DMS114 treated with DMSO at 0.1 percent for 48 hours (cell line): ENCODE measurements around the gene SYNDIG1.

Source experiments
- DNase-seq: peaks from one replicate; lab custom pipeline; 2025; ENCODE audit not compliant: unreplicated experiment; lab: John Stamatoyannopoulos, UW

The SYNDIG1 gene

GRCh38 chr20:24672181-24672880 lies 202.9 kb downstream of the SYNDIG1 start:
- DNase-seq: no peak

GRCh38 chr20:24672886-24673677 lies 203.7 kb downstream of the SYNDIG1 start:
- no peak for DNase-seq

- no peak for DNase-seq
These were observed 204.5 kb downstream of the SYNDIG1 start for GRCh38 chr20:24673678-24674570.

DNA sequence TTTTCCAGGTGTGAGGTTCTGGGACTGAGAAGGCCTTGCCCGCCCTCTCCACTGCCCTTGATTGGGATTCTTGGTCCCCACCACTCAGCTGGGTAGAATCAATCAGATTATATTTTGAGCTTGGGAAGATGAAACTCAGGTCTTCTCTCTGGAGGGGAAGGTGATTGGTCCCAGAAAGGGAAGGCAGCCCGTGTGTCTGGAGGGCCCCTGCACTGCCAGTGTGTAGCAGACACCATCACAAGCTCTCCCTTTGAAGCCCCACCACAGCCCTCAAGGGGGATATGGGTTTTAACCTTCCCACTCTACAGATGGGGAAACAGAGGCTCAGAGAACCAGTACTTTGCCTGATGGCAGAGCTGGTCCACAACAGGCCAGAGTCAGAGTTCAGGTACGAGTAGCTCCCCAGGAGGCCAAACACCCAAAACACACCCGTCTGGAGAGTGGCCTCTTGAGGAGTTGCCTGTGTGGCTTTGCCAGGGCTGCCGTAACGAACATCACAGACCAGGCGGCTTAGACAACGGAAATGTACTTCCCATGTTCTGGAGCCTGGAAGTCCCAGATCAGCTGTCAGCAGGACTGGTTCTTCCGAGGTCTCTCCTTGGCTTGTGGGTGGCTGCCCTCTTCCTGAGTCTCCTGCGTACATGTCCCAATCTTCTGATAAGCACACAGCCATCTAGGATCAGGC lies 205.6 kb downstream of the SYNDIG1 start:
- no peak for DNase-seq

GRCh38 chr20:24675651-24676352 lies 206.4 kb downstream of the SYNDIG1 start:
- DNase-seq: no peak

DNA sequence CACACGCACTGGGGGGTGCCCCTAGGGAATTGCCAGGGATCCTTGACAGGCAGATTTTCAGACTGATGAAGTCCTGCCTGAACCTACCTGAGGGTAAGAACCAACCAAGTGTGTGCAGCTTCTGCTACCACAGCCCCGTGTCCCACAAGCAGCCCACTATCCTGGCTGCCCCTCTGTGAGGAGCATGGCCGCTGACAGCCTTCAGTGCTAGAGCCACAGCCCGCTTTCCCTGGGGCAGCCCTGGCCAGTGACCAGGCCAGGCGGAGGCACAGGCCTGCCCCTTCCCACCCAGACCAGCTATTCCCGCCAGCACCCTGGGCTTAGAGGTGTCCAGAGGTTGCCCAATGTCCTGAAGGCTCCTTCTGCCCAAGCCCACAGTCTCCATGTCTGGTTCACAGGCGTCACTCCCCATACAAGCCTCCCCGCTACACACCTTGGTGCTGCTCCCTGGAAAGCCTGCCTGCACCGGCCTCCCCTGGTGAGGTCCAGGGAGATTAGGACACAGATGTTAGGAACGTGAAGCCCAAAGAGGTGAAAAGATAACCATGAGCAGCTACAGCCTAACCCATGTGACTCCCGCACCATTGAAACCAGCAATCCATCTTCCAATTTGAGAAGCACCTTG lies 207.0 kb downstream of the SYNDIG1 start:
- DNase-seq: no peak

GRCh38 chr20:24676978-24677370 lies 207.5 kb downstream of the SYNDIG1 start:
- no peak for DNase-seq

- no peak for DNase-seq
These were observed 208.3 kb downstream of the SYNDIG1 start for GRCh38 chr20:24677626-24678315.

DNA sequence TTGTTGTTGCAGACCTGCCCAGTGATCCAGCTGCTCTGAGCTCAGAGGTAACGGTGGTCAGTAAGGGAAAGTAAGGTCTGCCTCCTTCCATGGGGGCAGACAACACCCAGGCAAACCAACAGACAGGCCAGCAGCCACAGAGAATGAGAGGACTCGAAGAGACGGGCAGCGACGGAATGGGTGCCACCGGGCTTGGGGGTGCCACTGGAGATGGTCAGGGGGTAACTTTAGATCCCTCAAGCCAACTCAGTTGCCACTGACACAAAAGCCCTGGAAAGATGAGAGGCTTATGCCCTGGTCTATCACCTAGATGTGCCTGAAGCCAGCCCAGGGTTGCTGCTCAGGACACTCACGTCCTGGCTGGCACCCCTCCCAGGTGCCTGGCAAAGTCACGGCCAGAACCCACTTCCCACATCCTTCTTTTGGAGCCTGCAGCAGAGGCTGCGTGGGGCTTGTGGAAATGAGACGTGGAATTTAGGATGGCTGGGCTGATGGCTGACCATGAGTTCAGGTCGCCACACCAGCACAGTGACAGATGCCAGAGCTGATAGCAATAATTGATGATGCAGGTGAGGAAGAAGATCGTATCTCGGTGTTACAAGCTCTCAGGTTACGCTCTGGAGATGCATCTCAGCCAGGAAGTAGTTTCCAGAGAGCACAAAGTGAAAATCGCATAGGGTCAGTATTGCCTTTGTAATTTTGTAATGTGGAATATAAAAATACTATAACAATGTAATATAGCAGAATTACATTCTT lies 209.1 kb downstream of the SYNDIG1 start:
- no peak for DNase-seq

GRCh38 chr20:24679448-24680047 lies 210.1 kb downstream of the SYNDIG1 start:
- no peak for DNase-seq

GRCh38 chr20:24681634-24682495 lies 212.4 kb downstream of the SYNDIG1 start:
- no peak for DNase-seq

DNA sequence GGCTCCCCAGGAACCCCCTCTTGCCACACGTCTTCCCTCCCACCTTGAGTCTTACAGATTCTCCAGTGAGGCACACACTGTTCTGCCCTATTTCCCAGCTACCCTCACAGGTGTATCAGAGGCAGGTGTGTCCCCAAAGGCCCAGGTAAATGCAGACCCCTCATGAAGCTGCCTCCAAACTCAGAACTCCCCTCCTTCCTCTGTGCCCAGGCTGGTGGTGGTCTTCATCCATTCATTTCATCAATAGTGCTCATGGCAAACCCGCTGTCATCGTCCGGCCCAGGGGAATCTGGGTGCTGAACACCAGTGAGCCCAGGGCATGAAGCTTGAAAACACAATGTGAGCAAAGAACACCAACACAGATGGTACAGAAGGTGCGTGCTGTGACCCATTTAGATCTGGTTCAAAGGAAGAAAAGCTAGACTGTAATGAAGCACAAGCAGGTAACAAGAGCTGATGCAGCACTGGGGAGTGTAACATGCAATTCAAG lies 213.1 kb downstream of the SYNDIG1 start:
- DNase-seq: no peak

- no peak for DNase-seq
These were observed 214.2 kb downstream of the SYNDIG1 start for GRCh38 chr20:24683676-24684075.

GRCh38 chr20:24684421-24684871 lies 215.0 kb downstream of the SYNDIG1 start:
- DNase-seq: no peak

GRCh38 chr20:24684956-24685691 lies 215.7 kb downstream of the SYNDIG1 start:
- DNase-seq: no peak

DNA sequence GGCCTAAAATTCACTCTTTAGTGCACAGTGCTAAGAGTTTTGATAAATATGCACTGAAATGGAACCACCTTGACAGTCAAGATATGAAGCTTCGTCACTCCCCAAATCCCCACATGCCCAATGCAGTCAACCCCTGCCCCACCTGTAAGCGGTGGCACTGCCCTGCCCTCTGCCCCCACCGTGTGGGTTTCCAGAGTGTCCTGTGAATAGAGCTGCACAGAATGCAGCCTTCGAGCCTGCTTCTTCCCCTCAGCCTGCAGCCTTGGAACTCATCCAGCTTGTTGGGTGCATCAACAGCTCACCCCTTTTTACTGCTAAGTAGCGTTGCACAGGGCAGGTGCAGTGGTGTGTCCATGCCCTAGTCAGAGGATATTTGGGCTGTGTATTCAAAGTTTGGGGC lies 216.3 kb downstream of the SYNDIG1 start:
- no peak for DNase-seq
